Prostate gland (tissue), 2 donors: ENCODE data around the gene SPON1.

Experiments
- CTCF ChIP-seq, 4 experiments: fragments of 200-600 bp in 2 of 4; fragments of 450-650 bp in 2 of 4; sonication (generic) in 2 of 4; IDR thresholded peaks; 1 replicate in 3 of 4; 2 replicates in 1 of 4; pipeline ENCODE4 v1.5.1; 2016 to 2019; ENCODE audit warnings: antibody characterized with exemption in 4 of 4, mild to moderate bottlenecking in 2 of 4, moderate library complexity in 2 of 4
- POLR2A ChIP-seq: fragments of 450-650 bp; IDR thresholded peaks from one replicate; pipeline ENCODE4 v1.6.1; 2016; ENCODE audit warnings: antibody characterized with exemption, mild to moderate bottlenecking
- POLR2AphosphoS5 ChIP-seq: sonication (generic); formaldehyde crosslinking; IDR thresholded peaks from one replicate; pipeline ENCODE4 v1.6.1; 2017; ENCODE audit warnings: antibody characterized with exemption

- TF ChIP-seq POLR2AphosphoS5 (no peak), POLR2A (no peak), CTCF (IDR thresholded peaks at IDR 0.05) (no peak)
These were observed 35.0 kb upstream of the SPON1 start for GRCh38 chr11:13927481-13927880.
